Aorta (tissue), 5 donors: ENCODE results near the gene DOK7. TPM values are rescaled to one million over a fixed set of nuclear protein-coding genes. Genes with fewer than 3 reads are reported as not detected.

Source experiments
- ATAC-seq: fragments of 200-7000 bp; cut with Tn5 transposase; one replicate; pipeline ENCODE4 v1.9.1; 2022; ENCODE audit warnings: moderate library complexity; ENCODE audit not compliant: low FRiP score
- DNase-seq, 2 donors: peaks; one replicate each; pipeline ENCODE4 v3.0.0-alpha.2; 2020
- H3K27ac ChIP-seq, 2 donors: one replicate each; pipeline ENCODE4 v1.5.1; 2013; ENCODE audit warnings: low read length in 2 of 2, mild to moderate bottlenecking in 2 of 2, moderate library complexity in 2 of 2, control low read depth in 1 of 2, inconsistent platforms in 1 of 2, low read depth in 1 of 2
- H3K27me3 ChIP-seq, 2 donors: one replicate each; pipeline ENCODE4 v1.6.1; 2013; ENCODE audit warnings: control low read depth in 1 of 2, low read length in 1 of 2, mild to moderate bottlenecking in 1 of 2, moderate library complexity in 1 of 2; ENCODE audit not compliant: insufficient read depth in 2 of 2, control insufficient read depth in 1 of 2
- H3K36me3 ChIP-seq, 2 donors: one replicate each; pipeline ENCODE4 v1.6.1; 2013; ENCODE audit warnings: control low read depth in 1 of 2, low read length in 1 of 2, mild to moderate bottlenecking in 1 of 2; ENCODE audit not compliant: insufficient read depth in 2 of 2, control insufficient read depth in 1 of 2
- H3K4me1 ChIP-seq, 2 donors: one replicate each; pipeline ENCODE4 v1.6.1; 2013; ENCODE audit warnings: low read length in 2 of 2, control low read depth in 1 of 2, mild to moderate bottlenecking in 1 of 2, moderate library complexity in 1 of 2; ENCODE audit not compliant: insufficient read depth in 2 of 2, control insufficient read depth in 1 of 2
- H3K4me3 ChIP-seq, 2 donors: one replicate each; pipeline ENCODE4 v1.5.1; 2013; ENCODE audit warnings: low read length in 2 of 2, control low read depth in 1 of 2, mild to moderate bottlenecking in 1 of 2
- H3K9me3 ChIP-seq: one replicate; pipeline ENCODE4 v1.6.1; 2013; ENCODE audit warnings: mild to moderate bottlenecking, low read length; ENCODE audit not compliant: control insufficient read depth
- WGBS, 2 donors: extraction: QIAGEN DNeasy Blood & Tissue Kit; methylation state at CpG; one replicate each; pipeline ENCODE4 v1.1.7; 2013; 5-methylcytosine and 5-hydroxymethylcytosine counted together
- intact Hi-C, 2 donors: fragments of 100-400 bp; cut with DNase I; formaldehyde crosslinking; loops; one replicate each; pipeline versions ENCODE4 v1.14.2 to v1.15.0; 2022
- polyA plus RNA-seq, 2 donors: library from polyadenylated mRNA; stranded (reverse); fragments of 200-250 nt; gene quantifications; one replicate each; pipeline ENCODE4 v1.2.3, GENCODE V29; 2013
- total RNA-seq, 2 donors: library from RNA; stranded (reverse); fragmentation: NEBNext Ultra II Directional; extraction: Animal tissue kit (Norgen Biotek cat#: 25700); gene quantifications; one replicate each; pipeline ENCODE4 v1.2.1, GENCODE V29; 2021
- donor health status: healthy with polysubstance abuse.
- donor health status: Bipolar disorder and iron deficiency.
- donor health status: DM: no; HTN: no; CAD: no.
- donor health status: DM: no; HTN: no; CAD: no.
- donor health status: DM: yes; HTN: yes; CAD: no.

DOK7 gene
- total and polyA plus RNA-seq, 4 donors: 3.3 to 9.1 (median 4.7) TPM

DNA sequence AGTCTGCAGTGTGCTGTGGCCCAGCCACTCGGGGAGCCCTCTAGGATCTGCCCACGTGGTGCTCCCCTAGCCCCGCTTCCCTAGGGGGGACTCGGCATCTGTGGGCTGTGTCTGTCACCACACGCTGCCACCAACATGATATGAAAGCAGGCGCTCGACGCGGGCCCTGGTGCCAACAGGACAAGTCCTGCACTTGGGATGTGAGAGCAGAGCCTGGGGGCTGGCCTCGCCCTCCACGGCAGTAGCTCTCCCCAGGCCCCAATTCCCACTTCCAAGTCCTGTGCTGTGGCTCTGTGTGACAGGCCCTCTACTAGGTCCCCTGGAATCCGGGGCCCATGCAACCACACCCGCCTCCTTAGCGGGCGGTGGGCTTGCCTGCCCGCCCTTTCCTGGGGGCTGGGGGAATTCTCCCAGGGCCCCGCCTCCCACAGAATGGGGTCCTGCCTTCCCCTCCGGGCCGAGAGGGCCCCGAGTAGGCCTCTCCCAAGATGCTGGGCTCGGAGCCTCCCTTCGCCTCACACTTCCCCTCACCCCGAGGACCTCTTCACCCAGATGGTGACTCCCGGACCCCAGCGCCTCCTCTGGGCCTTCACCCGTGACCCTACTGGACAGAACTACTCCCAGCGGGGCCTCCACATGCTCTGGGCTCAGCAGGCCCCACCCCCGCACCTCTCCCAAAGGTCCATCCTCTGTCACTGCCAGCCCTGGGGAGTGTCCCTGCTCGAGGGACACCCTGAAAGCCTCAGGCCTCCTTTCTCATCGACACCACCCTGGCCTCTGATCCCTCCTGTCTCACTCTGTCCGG lies 57.9 kb downstream of the DOK7 start:
- DNase-seq (peak; percentile 36 to 73), ATAC-seq (no peak)
- 91 to 92% methylated on average over 31 of the region's 31 CpGs for WGBS, 2 donors
- intact Hi-C loops: no loop called here
- Histone ChIP-seq H3K9me3 (no peaks in the 10 kb centered on the region), H3K4me3 (no peak overlapping the region), H3K27ac (no peak overlapping the region), H3K27me3 (no peaks in the 10 kb centered on the region), H3K36me3 (peaks cover 4 to 29% of the 10 kb centered on the region in 2 donors), H3K4me1 (no peaks in the 10 kb centered on the region)

DNA sequence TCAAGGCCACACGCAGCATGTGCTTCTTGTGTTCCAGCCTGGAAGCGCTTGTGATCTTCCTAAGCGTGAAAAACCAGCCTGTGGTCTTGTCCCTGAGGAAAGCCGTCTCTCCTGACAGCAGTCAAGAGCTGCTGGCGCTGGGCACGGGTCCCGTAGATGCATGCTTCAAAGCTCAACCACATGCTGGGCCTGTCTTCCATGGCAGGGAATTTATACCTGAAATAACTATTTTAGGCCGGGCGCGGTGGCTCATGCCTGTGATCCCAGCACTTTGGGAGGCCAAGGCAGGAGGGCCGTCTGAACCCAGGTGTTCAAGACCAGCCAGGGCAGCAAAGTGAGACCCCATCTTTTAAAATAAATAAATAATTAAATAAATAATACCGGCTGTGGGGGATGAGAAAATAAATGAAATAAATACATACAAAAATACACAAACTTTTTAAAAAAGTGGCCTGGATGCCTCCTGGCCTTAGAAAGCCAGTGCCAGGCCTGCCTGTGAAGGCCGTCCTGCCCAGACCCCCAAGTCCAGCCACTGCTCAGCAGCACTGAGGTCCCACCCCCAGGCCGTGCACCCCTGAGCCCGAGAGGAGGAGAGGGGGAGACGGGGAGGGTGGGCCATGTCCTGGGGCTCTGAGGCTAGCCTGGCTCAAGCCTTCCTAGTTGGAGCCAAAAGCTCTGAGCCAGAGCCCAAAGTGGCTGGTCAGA lies 58.7 kb downstream of the DOK7 start:
- DNase-seq (peak in 1 of 2 donors; percentile 44), ATAC-seq (no peak)
- Histone ChIP-seq H3K9me3 (no peaks in the 10 kb centered on the region), H3K36me3 (peaks cover 4 to 25% of the 10 kb centered on the region in 2 donors), H3K27me3 (no peaks in the 10 kb centered on the region), H3K4me1 (no peaks in the 10 kb centered on the region), H3K27ac (no peak overlapping the region), H3K4me3 (no peak overlapping the region)
- intact Hi-C loops: no loop called here
- 90 to 94% methylated on average over 16 of the region's 16 CpGs for WGBS, 2 donors

DNA sequence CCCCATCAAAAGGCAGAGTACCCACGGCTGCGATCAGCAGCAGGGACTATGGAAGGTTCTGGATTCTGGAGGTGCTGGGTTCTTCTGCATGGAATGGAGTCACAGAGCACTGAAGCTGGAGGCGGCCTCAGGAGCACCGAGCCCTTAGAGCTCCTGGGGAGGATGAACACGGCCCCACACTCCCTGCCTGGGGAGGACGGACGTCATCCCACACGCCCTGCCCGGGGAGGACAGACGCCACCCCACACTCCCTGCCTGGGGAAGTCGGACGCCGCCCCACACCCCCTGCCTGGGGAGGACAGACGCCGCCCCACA lies 59.2 kb downstream of the DOK7 start:
- no peak overlapping the region for H3K4me3 ChIP-seq
- H3K36me3 ChIP-seq: peaks cover 4 to 20% of the 10 kb centered on the region in 2 donors
- no peaks in the 10 kb centered on the region for H3K4me1 ChIP-seq
- DNase-seq: peak; percentile 22 to 67
- intact Hi-C loops: no loop called here
- H3K27ac ChIP-seq: no peak overlapping the region
- ATAC-seq: no peak
- no peaks in the 10 kb centered on the region for H3K9me3 ChIP-seq
- no peaks in the 10 kb centered on the region for H3K27me3 ChIP-seq
- WGBS, 2 donors: 86 to 94% methylated on average over 15 of the region's 15 CpGs

- H3K27me3 ChIP-seq: no peaks in the 10 kb centered on the region
- no peak for ATAC-seq
- no peak overlapping the region for H3K27ac ChIP-seq
- H3K4me1 ChIP-seq: no peaks in the 10 kb centered on the region
- peak; percentile 34 to 68 for DNase-seq
- peaks cover 4 to 17% of the 10 kb centered on the region in 2 donors for H3K36me3 ChIP-seq
- 96 to 97% methylated on average over 19 of the region's 19 CpGs for WGBS, 2 donors
- no peaks in the 10 kb centered on the region for H3K9me3 ChIP-seq
- no peak overlapping the region for H3K4me3 ChIP-seq
- intact Hi-C loops: no loop called here
These were observed 59.5 kb downstream of the DOK7 start for GRCh38 chr4:3522651-3523050.

- no peak for ATAC-seq
- DNase-seq: peak; percentile 21 to 62
- intact Hi-C loops: no loop called here
- Histone ChIP-seq H3K9me3 (no peaks in the 10 kb centered on the region), H3K36me3 (peaks cover 4 to 14% of the 10 kb centered on the region in 2 donors), H3K27me3 (no peaks in the 10 kb centered on the region), H3K4me1 (no peaks in the 10 kb centered on the region), H3K4me3 (no peak overlapping the region), H3K27ac (no peak overlapping the region)
- 95% methylated on average over 10 of the region's 10 CpGs for WGBS, 2 donors
These were observed 60.1 kb downstream of the DOK7 start for GRCh38 chr4:3523146-3523627.

DNA sequence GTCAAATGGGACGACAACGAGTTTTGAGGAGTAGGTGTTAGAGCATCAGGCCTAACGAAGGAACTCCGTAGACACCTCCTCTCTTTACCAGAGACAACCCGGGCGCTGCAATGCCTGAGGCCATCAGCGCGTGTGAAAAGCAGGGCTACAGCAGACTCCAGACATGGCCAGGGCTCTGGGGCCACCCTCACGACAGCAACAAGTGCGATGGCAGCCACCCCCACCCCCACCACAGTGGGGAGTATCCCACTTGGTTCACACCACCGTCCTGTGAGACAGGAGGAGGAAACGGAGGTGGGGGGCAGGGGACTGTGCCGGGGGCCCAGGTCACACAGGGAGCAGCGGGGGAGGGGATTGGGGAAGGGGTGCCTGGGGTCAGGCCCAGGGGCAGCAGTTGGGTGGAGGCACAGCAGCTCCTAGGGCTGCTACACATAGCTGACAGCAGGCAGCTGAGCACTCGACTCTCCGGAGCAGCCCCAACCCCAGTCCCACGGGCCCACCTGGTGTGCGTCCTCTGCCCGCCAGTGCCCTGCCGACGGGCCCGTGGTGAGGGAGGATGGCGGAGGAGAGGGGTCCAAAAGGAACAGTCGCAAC lies 60.6 kb downstream of the DOK7 start:
- Histone ChIP-seq H3K4me3 (no peak overlapping the region), H3K27me3 (no peaks in the 10 kb centered on the region), H3K36me3 (peaks cover 4 to 13% of the 10 kb centered on the region in 2 donors), H3K4me1 (no peaks in the 10 kb centered on the region), H3K27ac (no peak overlapping the region), H3K9me3 (no peaks in the 10 kb centered on the region)
- DNase-seq (peak; percentile 46 to 60), ATAC-seq (no peak)
- intact Hi-C loops: no loop called here
- 86 to 88% methylated on average over 24 of the region's 24 CpGs for WGBS, 2 donors

- intact Hi-C loops: no loop called here
- ATAC-seq (no peak), DNase-seq (peak; percentile 24 to 63)
- Histone ChIP-seq H3K36me3 (peaks cover 4 to 13% of the 10 kb centered on the region in 2 donors), H3K27ac (no peak overlapping the region), H3K4me3 (no peak overlapping the region), H3K9me3 (no peaks in the 10 kb centered on the region), H3K4me1 (no peaks in the 10 kb centered on the region), H3K27me3 (no peaks in the 10 kb centered on the region)
- 88 to 90% methylated on average over 8 of the region's 8 CpGs for WGBS, 2 donors
These were observed 61.2 kb downstream of the DOK7 start for GRCh38 chr4:3524349-3524748.

GRCh38 chr4:3524920-3525319 lies 61.8 kb downstream of the DOK7 start:
- Histone ChIP-seq H3K4me1 (no peaks in the 10 kb centered on the region), H3K27ac (no peak overlapping the region), H3K9me3 (no peaks in the 10 kb centered on the region), H3K36me3 (peaks cover 0 to 11% of the 10 kb centered on the region in 2 donors), H3K27me3 (no peaks in the 10 kb centered on the region), H3K4me3 (no peak overlapping the region)
- DNase-seq: peak; percentile 21 to 54
- no peak for ATAC-seq
- intact Hi-C loops: no loop called here
- 81 to 82% methylated on average over 19 of the region's 19 CpGs for WGBS, 2 donors
